ENCODE data around the gene TCP1. TPM values are rescaled to one million over a fixed set of nuclear protein-coding genes. Genes with fewer than 3 reads are reported as not detected.
A peak's percentile ranks its signal among the peaks of the same experiment; 100 is the strongest.

The TCP1 gene
- total RNA-seq (2021) (159 and 166 TPM in 2 replicates), Bru-seq, nascent RNA (percentile 93 among the genes with signal in this experiment), BruChase-seq, experiment 1, labeled RNA remaining after a 2-hour chase (percentile 95 among the genes with signal in this experiment), BruChase-seq, experiment 2, labeled RNA remaining after a 6-hour chase (percentile 98 among the genes with signal in this experiment)
- long read RNA-seq, transcript TCP1-201 (12 exons, 2,499 nt): major isoform, 221 of 241 reads
- long read RNA-seq, partial matches to known transcripts: 13 of 241 reads
- long read RNA-seq, other reads (novel, unspliced or antisense): 7 of 241 reads

DNA sequence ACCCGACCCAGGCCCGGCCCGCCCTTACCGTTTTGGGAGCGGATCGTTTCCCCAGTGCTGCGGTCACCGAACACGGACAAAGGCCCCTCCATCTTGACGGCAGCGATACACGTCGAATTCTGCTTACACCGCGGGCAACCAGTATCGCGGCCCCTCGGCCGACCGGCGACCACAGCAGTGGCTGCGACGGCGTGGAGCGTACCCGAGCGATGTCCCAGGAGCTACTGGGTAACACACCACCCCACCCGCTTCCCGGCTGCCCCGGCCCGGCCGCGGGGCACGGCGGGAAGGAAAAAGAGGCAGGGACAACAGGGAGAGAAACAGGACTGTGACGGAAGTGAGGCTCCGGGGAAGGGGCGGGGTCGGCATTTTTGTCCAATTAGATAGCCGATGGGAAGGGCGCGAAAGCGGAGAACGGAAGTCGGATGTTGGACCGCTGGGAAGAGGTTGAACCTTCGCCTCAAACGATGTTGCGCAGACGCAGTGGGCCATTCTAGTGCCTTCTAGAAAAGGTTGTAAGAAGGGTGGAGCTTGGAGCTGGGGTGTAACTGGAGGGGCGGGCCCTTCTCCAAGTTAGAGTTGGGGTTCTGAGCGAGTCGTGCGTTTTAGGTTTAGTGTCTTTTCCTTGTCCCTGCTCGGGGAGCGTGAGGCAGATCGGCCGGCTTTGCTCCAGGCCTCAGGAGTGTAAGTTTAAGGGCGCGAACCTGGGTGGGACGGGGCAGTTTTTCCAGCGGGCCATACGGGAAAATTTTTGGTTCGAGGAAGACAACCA, at the start of gene TCP1:
TSS of gene TCP1 (minus strand) at position 226 of the 772 bp plus-strand sequence. CDS start at position 92, 134 bp downstream.
- POLR2A ChIA-PET (ENCODE audit: unreplicated experiment): interaction anchor here (0.6 to 0.7 kb wide), 5 partner anchors 11 to 583 kb away, joined by 3 to 10 read pairs (median 3); partner anchors contain the start of gene ACAT2

DNA sequence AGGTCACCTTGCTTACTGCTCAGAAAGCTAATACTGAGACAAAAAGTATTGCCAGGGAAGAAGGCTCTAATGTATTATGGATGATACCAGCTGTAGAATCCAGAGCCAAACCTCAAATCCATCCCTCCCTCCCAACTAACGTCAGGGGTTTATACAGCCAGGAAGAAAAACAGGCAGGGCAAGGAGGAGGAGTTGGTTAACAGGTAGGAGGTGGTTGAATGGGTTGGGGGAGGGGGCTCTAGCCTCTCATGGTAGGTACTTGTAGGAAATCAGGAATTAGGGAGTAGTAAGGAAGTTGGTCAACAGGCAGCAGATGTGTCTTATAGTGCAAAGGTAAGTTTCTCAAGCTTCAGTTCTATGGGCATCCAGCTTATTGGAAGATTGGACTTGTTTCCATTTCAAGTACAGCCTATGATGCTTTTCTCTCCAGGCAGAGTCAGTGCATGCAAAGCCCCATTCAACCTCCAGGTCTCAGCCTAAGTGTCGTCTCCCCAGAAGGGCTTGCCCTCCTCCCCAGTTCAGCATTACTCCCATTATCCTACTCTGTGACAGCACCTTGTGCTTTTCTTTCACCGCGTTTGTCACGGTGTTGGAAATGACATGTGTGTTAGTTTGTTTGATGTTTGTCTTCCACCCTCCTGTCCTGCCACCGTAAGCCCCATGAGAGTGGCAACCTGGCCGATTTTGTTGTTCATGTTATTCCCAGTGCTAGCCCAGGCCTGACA, 48.8 kb upstream of the TCP1 start:
- H3K4me2 ChIP-seq: no peak overlapping the region
- H3K4me3 ChIP-seq: no peak overlapping the region
- DNase-seq: no peak
- TF ChIP-seq EZH2 (IDR thresholded peaks at IDR 0.05; ENCODE audit: low read depth) (no peak), CTCF (conservative IDR thresholded peaks at IDR 0.05) (no peak)
- H3K27ac ChIP-seq: no peak overlapping the region
- H3K27me3 ChIP-seq (ENCODE audit: insufficient read depth, low read depth): peaks cover 6% of the 10 kb centered on the region; the same call in 1 of the 2 replicates
- no TSS peak for BruUV-seq (replicated peaks)
- ChIA-PET POLR2A (ENCODE audit: unreplicated experiment) (no interaction called here), CTCF (no interaction called here)
- no peaks in the 10 kb centered on the region for H3K79me2 ChIP-seq (ENCODE audit: low read depth)
- H3K4me1 ChIP-seq (replicated peaks; ENCODE audit: insufficient read depth): no peaks in the 10 kb centered on the region
- H4K20me1 ChIP-seq (ENCODE audit: insufficient read depth): no peaks in the 10 kb centered on the region
- no peaks in the 10 kb centered on the region for H3K9me2 ChIP-seq (ENCODE audit: insufficient read depth)
- H3F3A ChIP-seq (ENCODE audit: insufficient read depth, low read depth): no peaks in the 10 kb centered on the region
- no peaks in the 10 kb centered on the region for H3K9me3 ChIP-seq (ENCODE audit: insufficient read depth, low read depth)
- intact Hi-C loops (cut with micrococcal nuclease; ENCODE audit: unreplicated experiment): no loop called here
- H3K36me3 ChIP-seq (ENCODE audit: low read depth): no peaks in the 10 kb centered on the region
- no peak overlapping the region for H2AFZ ChIP-seq

More for the DNA sequence above, at the start of gene TCP1:
- Histone ChIP-seq H3K9me2 (ENCODE audit: insufficient read depth) (no peaks in the 10 kb centered on the region), H3K4me3 (peak within 1 kb of the TSS; percentile 86), H3K36me3 (ENCODE audit: low read depth) (peaks cover 33% of the 10 kb centered on the region), H3K4me1 (replicated peaks; ENCODE audit: insufficient read depth) (peaks cover 25% of the 10 kb centered on the region), H3K27me3 (ENCODE audit: insufficient read depth, low read depth) (no peaks in the 10 kb centered on the region), H3K79me2 (ENCODE audit: low read depth) (peaks cover 88% of the 10 kb centered on the region), H3K9me3 (ENCODE audit: insufficient read depth, low read depth) (no peaks in the 10 kb centered on the region), H2AFZ (peak within 1 kb of the TSS; percentile 93), H4K20me1 (ENCODE audit: insufficient read depth) (peaks cover 38% of the 10 kb centered on the region), H3K4me2 (peak within 1 kb of the TSS; percentile 98), H3K27ac (peak within 1 kb of the TSS; percentile 82), H3F3A (ENCODE audit: insufficient read depth, low read depth) (peaks cover 21% of the 10 kb centered on the region)
- DNase-seq: peak; percentile 95 to 97
- CTCF ChIA-PET: no interaction called here
- BruUV-seq (replicated peaks): no TSS peak
- intact Hi-C loops (cut with micrococcal nuclease; ENCODE audit: unreplicated experiment): loop anchor here (1.0 to 10.0 kb wide), 4 partner anchors 27 to 185 kb away; partner anchors contain the start of genes ACAT2, SOD2 and WTAP
- TF ChIP-seq EZH2 (IDR thresholded peaks at IDR 0.05; ENCODE audit: low read depth) (no peak), CTCF (conservative IDR thresholded peaks at IDR 0.05) (no peak)

DNA sequence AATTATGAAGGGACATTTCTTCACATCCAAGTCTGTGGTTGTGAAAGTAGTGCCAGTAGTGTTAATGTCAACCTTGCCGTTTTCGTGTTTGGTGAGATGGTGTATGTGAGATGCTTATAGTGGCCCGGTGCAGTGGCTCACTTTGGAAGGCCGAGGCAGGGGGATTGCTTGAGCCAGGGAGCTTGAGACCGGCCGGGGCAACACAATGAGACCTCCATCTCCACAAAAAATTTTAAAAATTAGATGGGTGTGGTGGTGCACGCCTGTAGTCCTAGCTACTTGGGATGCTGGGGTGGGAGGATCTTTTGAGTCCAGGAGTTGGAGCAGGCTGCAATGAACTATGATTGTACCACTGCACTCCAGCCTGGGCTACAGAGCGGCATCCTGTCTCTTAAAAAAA, 48.1 kb upstream of the TCP1 start:
- Histone ChIP-seq H3K79me2 (ENCODE audit: low read depth) (no peaks in the 10 kb centered on the region), H3K9me2 (ENCODE audit: insufficient read depth) (no peaks in the 10 kb centered on the region), H3K9me3 (ENCODE audit: insufficient read depth, low read depth) (no peaks in the 10 kb centered on the region), H4K20me1 (ENCODE audit: insufficient read depth) (no peaks in the 10 kb centered on the region), H3K27ac (no peak overlapping the region), H3K27me3 (ENCODE audit: insufficient read depth, low read depth) (peaks cover 6% of the 10 kb centered on the region; the same call in 1 of the 2 replicates), H3K36me3 (ENCODE audit: low read depth) (no peaks in the 10 kb centered on the region), H3K4me1 (replicated peaks; ENCODE audit: insufficient read depth) (no peaks in the 10 kb centered on the region), H2AFZ (no peak overlapping the region), H3F3A (ENCODE audit: insufficient read depth, low read depth) (no peaks in the 10 kb centered on the region), H3K4me3 (no peak overlapping the region), H3K4me2 (no peak overlapping the region)
- CTCF ChIA-PET: no interaction called here
- intact Hi-C loops (cut with micrococcal nuclease; ENCODE audit: unreplicated experiment): no loop called here
- DNase-seq: no peak
- TF ChIP-seq EZH2 (IDR thresholded peaks at IDR 0.05; ENCODE audit: low read depth): no peak
- no peak for TF ChIP-seq CTCF (conservative IDR thresholded peaks at IDR 0.05)
- BruUV-seq (replicated peaks): no TSS peak
- POLR2A ChIA-PET (ENCODE audit: unreplicated experiment): no interaction called here

Measured in PC-9 (cell line).